Measurements from ENCODE around the gene SNX14.
A peak's percentile ranks its signal among the peaks of the same experiment; 100 is the strongest.

SNX14 gene

GRCh38 chr6:85464260-85464644 is 129.4 kb downstream of the SNX14 start:
- no peak overlapping the region for H3K27ac Mint-ChIP-seq
- peaks cover 22% of the 10 kb centered on the region for H3K4me1 Mint-ChIP-seq
- no peak overlapping the region for H3K4me3 Mint-ChIP-seq
- no peaks in the 10 kb centered on the region for H3K36me3 Mint-ChIP-seq (ENCODE audit: low read depth)
- peaks cover 23% of the 10 kb centered on the region for H3K27me3 Mint-ChIP-seq (ENCODE audit: low read depth)
- no peaks in the 10 kb centered on the region for H3K9me3 Mint-ChIP-seq
- TF ChIP-seq CTCF (IDR thresholded peaks at IDR 0.05; ENCODE audit: unreplicated experiment in 3 of 3): no peak

- Mint-ChIP-seq H3K4me3 (no peak overlapping the region), H3K27ac (no peak overlapping the region), H3K27me3 (ENCODE audit: low read depth) (peaks cover 23% of the 10 kb centered on the region), H3K9me3 (no peaks in the 10 kb centered on the region), H3K36me3 (ENCODE audit: low read depth) (no peaks in the 10 kb centered on the region), H3K4me1 (peaks cover 27% of the 10 kb centered on the region)
- no peak for TF ChIP-seq CTCF (IDR thresholded peaks at IDR 0.05; ENCODE audit: unreplicated experiment in 3 of 3)
Observed at GRCh38 chr6:85463621-85464259, 129.9 kb downstream of the SNX14 start.

DNA sequence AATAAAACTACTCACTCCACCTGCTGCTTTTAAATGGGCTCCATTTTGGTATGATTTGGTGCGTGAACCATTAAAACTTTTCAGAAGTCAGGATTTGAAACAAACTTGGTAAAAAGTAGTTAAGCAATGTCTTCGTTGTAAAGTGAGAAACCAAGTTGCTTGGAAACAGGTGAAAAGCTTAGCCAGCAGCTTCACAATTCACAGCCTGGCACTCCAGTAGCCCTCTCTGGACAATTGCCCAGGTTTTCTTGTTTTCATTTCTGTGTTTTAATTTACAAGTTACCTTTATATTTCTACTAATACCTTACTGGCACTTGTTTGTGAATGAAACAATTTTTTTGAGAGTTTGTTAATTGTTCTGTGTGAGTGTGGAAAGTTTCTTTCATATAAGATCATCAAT is 131.0 kb downstream of the SNX14 start:
- no peak for TF ChIP-seq CTCF (IDR thresholded peaks at IDR 0.05; ENCODE audit: unreplicated experiment in 3 of 3)
- H3K36me3 Mint-ChIP-seq (ENCODE audit: low read depth): no peaks in the 10 kb centered on the region
- no peaks in the 10 kb centered on the region for H3K9me3 Mint-ChIP-seq
- peaks cover 29% of the 10 kb centered on the region for H3K27me3 Mint-ChIP-seq (ENCODE audit: low read depth)
- peaks cover 32% of the 10 kb centered on the region for H3K4me1 Mint-ChIP-seq
- peak overlapping the region in 1 of 3 experiments; percentile 42 for H3K27ac Mint-ChIP-seq
- H3K4me3 Mint-ChIP-seq: no peak overlapping the region

DNA sequence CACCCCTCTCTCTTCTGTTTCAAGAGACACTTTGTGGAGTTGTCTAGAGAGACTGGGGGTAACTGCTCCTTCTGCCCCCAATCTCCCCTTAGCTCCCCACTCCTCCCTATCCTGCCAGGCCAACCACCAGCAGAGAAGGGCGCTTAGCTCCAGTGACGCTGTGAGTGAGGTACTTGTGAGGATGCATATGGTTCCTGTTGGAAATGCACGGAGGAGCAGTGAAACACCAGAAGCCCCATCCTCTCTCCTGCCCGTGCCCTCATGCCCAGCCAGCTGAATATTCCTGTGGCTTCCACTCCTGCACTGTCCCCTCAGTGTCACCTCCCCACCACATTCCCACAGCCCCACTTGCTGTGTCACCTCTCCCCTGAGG is 131.9 kb downstream of the SNX14 start:
- Mint-ChIP-seq H3K4me1 (peaks cover 32% of the 10 kb centered on the region), H3K36me3 (ENCODE audit: low read depth) (no peaks in the 10 kb centered on the region), H3K4me3 (no peak overlapping the region), H3K27ac (peak overlapping the region in 1 of 3 experiments; percentile 42), H3K9me3 (no peaks in the 10 kb centered on the region), H3K27me3 (ENCODE audit: low read depth) (peaks cover 37% of the 10 kb centered on the region)
- no peak for TF ChIP-seq CTCF (IDR thresholded peaks at IDR 0.05; ENCODE audit: unreplicated experiment in 3 of 3)

DNA sequence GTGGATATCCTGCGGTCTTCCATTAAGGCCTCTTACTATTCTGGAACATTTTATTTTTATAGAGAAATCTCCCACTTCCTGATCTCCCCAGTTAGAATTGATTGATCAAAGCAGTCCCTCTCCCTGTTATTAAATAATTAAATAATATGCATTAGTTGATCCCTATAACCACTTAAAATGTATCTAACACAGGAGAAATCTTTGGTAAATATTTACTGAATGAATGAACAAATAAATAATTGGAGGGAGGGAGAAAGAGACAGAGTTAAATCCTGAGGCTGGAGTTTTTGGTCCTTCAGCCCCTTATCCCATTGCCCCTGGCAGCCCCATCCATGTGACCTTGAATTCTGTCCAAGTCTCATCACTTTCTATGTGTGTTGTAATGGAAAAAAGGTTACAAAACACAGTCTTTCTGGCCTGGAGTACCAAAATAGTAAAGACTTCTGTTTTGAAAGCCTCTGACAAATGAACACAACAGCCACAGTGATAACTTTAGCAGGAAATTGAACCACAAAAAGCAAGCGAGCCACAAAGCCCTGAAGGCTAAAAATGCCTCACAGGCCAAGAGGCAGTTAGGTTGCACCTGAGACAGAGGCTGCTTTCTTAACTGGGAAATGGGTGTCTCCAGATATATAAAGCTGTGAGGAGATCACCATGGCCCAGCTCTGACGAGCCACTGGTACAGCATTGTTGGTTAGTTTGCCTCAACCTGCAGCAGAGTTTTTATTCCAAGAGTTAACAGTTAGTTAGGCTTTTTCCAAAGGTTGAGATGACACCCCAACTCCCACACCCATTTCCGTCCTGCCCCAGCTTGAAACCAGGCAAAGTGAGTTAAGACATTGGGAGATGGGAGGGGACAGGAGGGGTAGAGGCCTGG is 132.5 kb downstream of the SNX14 start:
- peaks cover 32% of the 10 kb centered on the region for H3K4me1 Mint-ChIP-seq
- H3K27me3 Mint-ChIP-seq (ENCODE audit: low read depth): peaks cover 43% of the 10 kb centered on the region
- no peak overlapping the region for H3K4me3 Mint-ChIP-seq
- H3K9me3 Mint-ChIP-seq: no peaks in the 10 kb centered on the region
- no peaks in the 10 kb centered on the region for H3K36me3 Mint-ChIP-seq (ENCODE audit: low read depth)
- TF ChIP-seq CTCF (IDR thresholded peaks at IDR 0.05; ENCODE audit: unreplicated experiment in 3 of 3): no peak
- peak overlapping the region in 1 of 3 experiments; percentile 80 for H3K27ac Mint-ChIP-seq

Measured in nephron (organoid).